ENCODE data around the gene TBC1D5. TPM values are rescaled to one million over a fixed set of nuclear protein-coding genes. Genes with fewer than 3 reads are reported as not detected.
A peak's percentile ranks its signal among the peaks of the same experiment; 100 is the strongest.

Gene TBC1D5
- total and polyA plus RNA-seq, 2 of the 8 experiments (the other 6 are each of a cell fraction or from before 2014, with no cell fraction given) = 11.0 to 22.9 TPM

DNA sequence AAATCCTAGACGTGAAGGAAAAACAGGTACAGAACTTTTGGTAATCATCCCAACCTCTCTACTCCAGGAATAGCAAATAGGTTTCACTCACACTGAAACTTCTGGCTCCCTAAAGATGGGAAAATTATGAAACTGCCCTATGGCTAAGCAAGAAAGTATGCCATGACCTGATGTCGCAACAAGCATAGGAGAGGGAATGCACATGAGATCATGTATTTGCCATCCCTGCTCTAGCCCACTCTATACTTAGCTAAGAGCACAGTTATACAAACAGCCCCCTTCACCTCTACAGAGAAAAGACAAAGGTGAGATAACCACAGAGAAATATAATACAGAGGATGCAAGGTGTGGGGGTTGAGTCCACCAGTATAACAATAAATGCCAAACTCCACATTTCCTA lies 102.7 kb downstream of the TBC1D5 start:
- Histone ChIP-seq H2BK120ac (replicated peaks; ENCODE audit: low read depth, low read length) (no peak overlapping the region), H3K9me3 (ENCODE audit: insufficient read depth in 2 of 2, low read depth in 1 of 2, low read length in 1 of 2) (no peaks in the 10 kb centered on the region), H2BK15ac (ENCODE audit: low read length) (no peak overlapping the region), H3K9ac (replicated peaks in 1 of 4; ENCODE audit: extremely low read depth in 1 of 4, low read depth in 3 of 4, low read length in 3 of 4) (no peak overlapping the region), H3K23me2 (ENCODE audit: low read depth, low read length) (no peaks in the 10 kb centered on the region), H3K4me1 (replicated peaks in 1 of 4; ENCODE audit: control insufficient read depth in 3 of 4, insufficient read depth in 4 of 4, low read length in 3 of 4) (no peaks in the 10 kb centered on the region), H4K8ac (ENCODE audit: extremely low read depth, insufficient read depth, low read length) (no peak overlapping the region), H3K36me3 (ENCODE audit: control insufficient read depth in 2 of 4, insufficient read depth in 4 of 4, low read length in 3 of 4) (no peaks in the 10 kb centered on the region), H3K4me3 (ENCODE audit: extremely low read depth in 1 of 4, insufficient read depth in 2 of 4, low read depth in 3 of 4, low read length in 4 of 4) (no peak overlapping the region), H4K20me1 (replicated peaks in 1 of 2; ENCODE audit: control insufficient read depth in 1 of 2, insufficient read depth in 2 of 2, low read length in 2 of 2) (no peaks in the 10 kb centered on the region), H3K23ac (ENCODE audit: insufficient read length) (no peak overlapping the region), H3K27me3 (replicated peaks in 1 of 4; ENCODE audit: control insufficient read depth in 3 of 4, extremely low read depth in 1 of 4, insufficient read depth in 3 of 4, low read length in 3 of 4) (no peaks in the 10 kb centered on the region), H4K5ac (ENCODE audit: insufficient read length, low read depth, low read length) (no peak overlapping the region), H2AFZ (ENCODE audit: low read length) (no peak overlapping the region), H2BK12ac (ENCODE audit: low read depth, low read length) (no peak overlapping the region), H4K91ac (replicated peaks; ENCODE audit: insufficient read length, low read length) (no peak overlapping the region), H3K14ac (ENCODE audit: insufficient read length) (no peak overlapping the region), H3K4ac (replicated peaks; ENCODE audit: insufficient read length, low read depth, low read length) (no peak overlapping the region), H3K4me2 (ENCODE audit: insufficient read depth in 1 of 2, low read depth in 2 of 2, low read length in 2 of 2) (no peak overlapping the region), H2AK5ac (ENCODE audit: low read depth, low read length) (no peak overlapping the region), H2BK20ac (ENCODE audit: low read length) (no peak overlapping the region), H3K18ac (ENCODE audit: extremely low read depth, low read length) (no peak overlapping the region), H3K79me1 (ENCODE audit: low read depth, low read length) (no peaks in the 10 kb centered on the region), H2BK5ac (ENCODE audit: low read depth, low read length) (no peak overlapping the region), H3K56ac (replicated peaks; ENCODE audit: insufficient read length, low read depth, low read length) (no peak overlapping the region), H3K27ac (ENCODE audit: low read depth, low read length) (no peak overlapping the region), H3K79me2 (ENCODE audit: control insufficient read depth in 1 of 2, insufficient read depth in 2 of 2, low read length in 2 of 2) (no peaks in the 10 kb centered on the region)
- TF ChIP-seq JUND (IDR thresholded peaks at IDR 0.05; ENCODE audit: low read length) (no peak), CHD1 (IDR thresholded peaks at IDR 0.05; ENCODE audit: low read depth, low read length) (no peak), RBBP5 (IDR thresholded peaks at IDR 0.05; ENCODE audit: borderline replicate concordance, low read depth, low read length) (no peak), PHF8 (conservative IDR thresholded peaks at IDR 0.05; ENCODE audit: low read depth, low read length) (no peak), CEBPB (IDR thresholded peaks at IDR 0.05; ENCODE audit: low read depth, low read length) (peak; percentile 63; the same call in 1 of the 2 replicates), BCL11A (IDR thresholded peaks at IDR 0.05; ENCODE audit: low read depth in 2 of 2, low read length in 2 of 2) (no peak), NRF1 (IDR thresholded peaks at IDR 0.05; ENCODE audit: low read depth, low read length) (no peak)
- DNase-seq (ENCODE audit: low read depth in 1 of 2, low spot score in 2 of 2) (no peak), FAIRE-seq (no peak)
- CTCF ChIA-PET (ENCODE audit: partially characterized antibody) = interaction anchor here (0.9 kb wide), 1 partner anchor 21 kb away, joined by 3 read pairs; no protein-coding TSS in a partner anchor
- POLR2A ChIA-PET (ENCODE audit: partially characterized antibody) = no interaction called here
- WGBS, 2 experiments (ENCODE audit: extremely low coverage in 1 of 2, insufficient coverage in 1 of 2, insufficient read length in 1 of 2, insufficient replicate concordance in 2 of 2, low coverage in 1 of 2, low lambda C conversion rate in 2 of 2, missing lambda C conversion rate in 1 of 2) = 93% methylated on average over 2 of the region's 2 CpGs; no CpG with 5 or more reads in 1 of the 2 experiments
